GM12875 (cell line): Measurements from ENCODE around the gene HAO2.

Source experiments
- H3K4me3 ChIP-seq: one replicate; pipeline ENCODE4 v1.5.1; 2011; ENCODE audit warnings: low read depth, low read length, control low read depth
- CTCF ChIP-seq: IDR thresholded peaks from 2 replicates; pipeline ENCODE4 v1.5.1; 2011; ENCODE audit warnings: low read depth, mild to moderate bottlenecking, control low read depth, inconsistent platforms, low read length, moderate library complexity, borderline replicate concordance; ENCODE audit not compliant: insufficient read depth

Gene HAO2

GRCh38 chr1:119429687-119430086 is 61.1 kb downstream of the HAO2 start:
- H3K4me3 ChIP-seq, result no peak overlapping the region
- no peak for TF ChIP-seq CTCF

GRCh38 chr1:119430486-119430885 is 61.9 kb downstream of the HAO2 start:
- TF ChIP-seq CTCF, result no peak
- H3K4me3 ChIP-seq, result no peak overlapping the region

DNA sequence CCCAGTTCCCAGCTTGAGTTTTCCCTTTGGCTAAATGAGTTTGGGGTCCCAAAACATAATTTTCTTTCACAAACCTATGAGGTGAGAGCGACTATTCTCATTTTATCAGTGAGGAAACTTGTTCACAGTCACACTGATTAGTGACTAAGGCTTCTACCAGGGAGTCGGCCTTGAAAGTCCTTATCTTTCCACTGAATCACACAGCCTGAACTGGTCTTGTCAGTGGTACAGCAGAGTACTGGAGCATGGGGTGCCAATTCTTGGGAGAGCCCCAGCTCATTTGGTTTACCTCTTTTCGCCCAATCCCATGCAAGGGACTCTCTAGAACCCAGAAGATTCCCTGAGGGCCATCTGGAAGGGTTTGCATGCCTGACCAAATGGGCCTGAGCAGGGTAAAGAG is 63.3 kb downstream of the HAO2 start:
- H3K4me3 ChIP-seq, result no peak overlapping the region
- TF ChIP-seq CTCF, result no peak

DNA sequence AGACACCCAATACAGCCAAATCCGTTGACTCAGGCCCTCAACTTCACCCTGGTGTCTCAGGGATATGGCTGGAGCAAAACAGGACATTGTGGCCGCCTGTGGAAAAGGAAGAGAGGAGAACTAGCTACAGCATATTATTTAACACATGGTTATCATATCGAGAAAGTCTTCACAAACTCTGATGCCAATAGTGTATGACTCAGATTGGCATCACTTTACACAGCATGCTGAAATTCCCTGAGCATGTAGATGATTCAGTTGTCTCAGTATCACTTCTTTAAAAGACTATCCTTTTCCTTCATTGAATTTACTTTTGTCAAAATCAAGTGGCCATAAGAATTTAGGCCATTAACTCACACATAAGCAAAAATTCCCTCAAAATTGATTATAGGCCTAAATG is 66.5 kb downstream of the HAO2 start:
- no peak overlapping the region for H3K4me3 ChIP-seq
- TF ChIP-seq CTCF, result no peak

DNA sequence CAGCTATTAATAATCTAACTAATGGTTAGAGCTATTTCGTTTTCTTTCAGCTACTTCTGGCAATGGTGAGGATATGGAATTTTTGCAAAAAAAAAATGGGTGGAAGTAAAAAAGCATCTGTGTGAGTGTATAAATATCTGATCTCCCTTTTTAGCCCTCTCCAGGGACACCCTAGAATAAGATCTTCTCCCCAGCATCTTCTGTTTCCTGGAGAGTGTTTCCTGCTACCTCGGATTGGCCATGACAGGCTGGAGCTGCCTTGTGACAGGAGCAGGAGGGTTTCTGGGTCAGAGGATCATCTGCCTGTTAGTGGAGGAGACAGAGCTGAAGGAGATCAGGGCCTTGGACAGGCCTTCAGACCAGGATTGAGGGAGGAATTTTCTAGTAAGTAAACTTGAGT is 70.2 kb downstream of the HAO2 start:
- TF ChIP-seq CTCF, result no peak
- no peak overlapping the region for H3K4me3 ChIP-seq

DNA sequence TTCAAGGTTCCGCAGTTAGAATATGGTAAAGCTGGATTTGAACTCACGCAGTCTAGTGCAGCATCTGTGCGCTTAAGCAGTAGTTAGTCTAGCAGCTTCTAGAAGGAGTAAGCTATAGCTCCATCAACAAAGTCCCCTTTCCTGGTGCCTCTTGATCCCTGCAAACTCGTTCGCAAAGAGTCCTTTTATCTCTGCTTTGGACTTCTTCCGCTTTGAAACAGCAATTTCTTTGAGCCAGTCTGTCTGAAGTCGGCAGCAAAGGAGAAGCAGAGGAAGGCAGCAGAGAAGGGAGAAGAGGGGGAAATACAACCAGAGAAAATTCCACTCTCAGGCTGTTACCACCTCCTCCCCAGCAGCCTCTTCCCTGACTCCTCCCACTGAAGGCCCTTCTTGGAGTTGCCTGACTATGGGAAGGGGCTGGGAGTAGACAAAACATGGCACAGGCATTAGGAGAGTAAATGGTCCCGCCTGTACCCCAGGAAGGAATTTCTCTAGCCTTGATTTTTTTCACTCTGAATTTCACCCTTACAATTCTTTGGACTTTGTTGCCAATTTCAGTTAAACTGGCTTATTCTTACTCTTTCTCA is 72.2 kb downstream of the HAO2 start:
- no peak for TF ChIP-seq CTCF

GRCh38 chr1:119442756-119443155 is 74.2 kb downstream of the HAO2 start:
- TF ChIP-seq CTCF, result no peak
- no peak overlapping the region for H3K4me3 ChIP-seq

More for the DNA sequence above, 72.2 kb downstream of the HAO2 start:
- H3K4me3 ChIP-seq, result no peak overlapping the region
